Mesenchymal stem cell (in vitro differentiated cells and primary cell): ENCODE results near the gene PHF23.

Experiments
- DNase-seq: peaks from one replicate; pipeline ENCODE4 v3.0.0-alpha.2; 2013
- H2AFZ ChIP-seq: one replicate; pipeline ENCODE4 v1.6.1; 2013; ENCODE audit warnings: low read depth, mild to moderate bottlenecking, control low read depth, inconsistent platforms, low read length, moderate library complexity
- H2AK5ac ChIP-seq: 2 replicates; pipeline ENCODE4 v1.6.1; 2013; ENCODE audit warnings: low read length, moderate library complexity, mild to moderate bottlenecking, inconsistent platforms; ENCODE audit not compliant: severe bottlenecking
- H2BK120ac ChIP-seq: one replicate; pipeline ENCODE4 v1.6.1; 2013; ENCODE audit warnings: low read depth, mild to moderate bottlenecking, inconsistent platforms, low read length, moderate library complexity
- H2BK12ac ChIP-seq, 2 experiments: one replicate each; pipeline ENCODE4 v1.6.1; 2013; ENCODE audit warnings: inconsistent platforms in 2 of 2, low read length in 2 of 2, mild to moderate bottlenecking in 2 of 2, moderate library complexity in 2 of 2, control low read depth in 1 of 2
- H2BK15ac ChIP-seq: one replicate; pipeline ENCODE4 v1.6.1; 2013; ENCODE audit warnings: mild to moderate bottlenecking, low read depth, inconsistent platforms; ENCODE audit not compliant: poor library complexity, severe bottlenecking
- H2BK5ac ChIP-seq: 2 replicates; pipeline ENCODE4 v1.6.1; 2013; ENCODE audit warnings: low read depth, mild to moderate bottlenecking, low read length, control low read depth, inconsistent platforms; ENCODE audit not compliant: poor library complexity, severe bottlenecking
- H3K14ac ChIP-seq, 2 experiments: one replicate each; pipeline ENCODE4 v1.6.1; 2013; ENCODE audit warnings: inconsistent platforms in 2 of 2, low read length in 2 of 2, control low read depth in 1 of 2, mild to moderate bottlenecking in 1 of 2, moderate library complexity in 1 of 2
- H3K18ac ChIP-seq, 2 experiments: one replicate each; pipeline ENCODE4 v1.6.1; 2013; ENCODE audit warnings: inconsistent platforms in 2 of 2, low read length in 2 of 2, control low read depth in 1 of 2, low read depth in 1 of 2, mild to moderate bottlenecking in 1 of 2
- H3K23ac ChIP-seq, 2 experiments: one replicate each; pipeline ENCODE4 v1.6.1; 2013; ENCODE audit warnings: inconsistent platforms in 2 of 2, low read length in 2 of 2, mild to moderate bottlenecking in 2 of 2, moderate library complexity in 2 of 2, control low read depth in 1 of 2
- H3K27ac ChIP-seq: 2 replicates; pipeline ENCODE4 v1.5.1; 2013; ENCODE audit warnings: mild to moderate bottlenecking, moderate library complexity, low read length, control low read depth, inconsistent platforms; ENCODE audit not compliant: poor library complexity, severe bottlenecking
- H3K27me3 ChIP-seq, 2 experiments: 2 replicates each; pipeline versions ENCODE4 v1.6.1 to v1.7.0; 2013; ENCODE audit warnings: low read length in 2 of 2, mild to moderate bottlenecking in 2 of 2, moderate library complexity in 2 of 2, control low read depth in 1 of 2, inconsistent platforms in 1 of 2; ENCODE audit not compliant: control insufficient read depth in 1 of 2, insufficient read depth in 1 of 2
- H3K36me3 ChIP-seq, 2 experiments: 2 replicates each; pipeline versions ENCODE4 v1.6.1 to v1.7.0; 2013; ENCODE audit warnings: low read length in 2 of 2, control low read depth in 1 of 2, inconsistent platforms in 1 of 2, low read depth in 1 of 2, mild to moderate bottlenecking in 1 of 2; ENCODE audit not compliant: insufficient read depth in 2 of 2, control insufficient read depth in 1 of 2
- H3K4ac ChIP-seq, 2 experiments: one replicate each; pipeline ENCODE4 v1.6.1; 2013; ENCODE audit warnings: inconsistent platforms in 2 of 2, low read length in 2 of 2, mild to moderate bottlenecking in 2 of 2, moderate library complexity in 2 of 2, control low read depth in 1 of 2, low read depth in 1 of 2
- H3K4me1 ChIP-seq: 2 replicates; pipeline ENCODE4 v1.6.1; 2013; ENCODE audit warnings: low read depth, low read length, control low read depth; ENCODE audit not compliant: control insufficient read depth, insufficient read depth
- H3K4me2 ChIP-seq: 2 replicates; pipeline ENCODE4 v1.6.1; 2013; ENCODE audit warnings: low read length, mild to moderate bottlenecking, inconsistent platforms; ENCODE audit not compliant: poor library complexity, severe bottlenecking
- H3K4me3 ChIP-seq, 2 experiments: 2 replicates each; pipeline versions ENCODE4 v1.5.1 to v1.7.0; 2013; ENCODE audit warnings: low read length in 2 of 2, mild to moderate bottlenecking in 2 of 2, control low read depth in 1 of 2, low read depth in 1 of 2; ENCODE audit not compliant: insufficient read depth in 1 of 2
- H3K79me1 ChIP-seq: replicated peaks from 2 replicates; pipeline ENCODE4 v1.6.1; 2013; ENCODE audit warnings: mild to moderate bottlenecking, control low read depth, low read length, inconsistent platforms; ENCODE audit not compliant: poor library complexity, severe bottlenecking
- H3K9ac ChIP-seq: 2 replicates; pipeline ENCODE4 v1.7.0; 2013; ENCODE audit warnings: mild to moderate bottlenecking, low read length, moderate library complexity
- H3K9me3 ChIP-seq: 2 replicates; pipeline ENCODE4 v1.7.0; 2013; ENCODE audit warnings: mild to moderate bottlenecking, low read length; ENCODE audit not compliant: control insufficient read depth
- H4K8ac ChIP-seq: one replicate; pipeline ENCODE4 v1.6.1; 2013; ENCODE audit warnings: inconsistent platforms, mild to moderate bottlenecking, low read length, moderate library complexity
- H4K91ac ChIP-seq: one replicate; pipeline ENCODE4 v1.6.1; 2013; ENCODE audit warnings: mild to moderate bottlenecking, low read length, inconsistent platforms
- WGBS: methylation state at CpG from one replicate; pipeline ENCODE4 v1.1.7; 2013; ENCODE audit warnings: mixed read lengths; 5-methylcytosine and 5-hydroxymethylcytosine counted together

Gene PHF23

DNA sequence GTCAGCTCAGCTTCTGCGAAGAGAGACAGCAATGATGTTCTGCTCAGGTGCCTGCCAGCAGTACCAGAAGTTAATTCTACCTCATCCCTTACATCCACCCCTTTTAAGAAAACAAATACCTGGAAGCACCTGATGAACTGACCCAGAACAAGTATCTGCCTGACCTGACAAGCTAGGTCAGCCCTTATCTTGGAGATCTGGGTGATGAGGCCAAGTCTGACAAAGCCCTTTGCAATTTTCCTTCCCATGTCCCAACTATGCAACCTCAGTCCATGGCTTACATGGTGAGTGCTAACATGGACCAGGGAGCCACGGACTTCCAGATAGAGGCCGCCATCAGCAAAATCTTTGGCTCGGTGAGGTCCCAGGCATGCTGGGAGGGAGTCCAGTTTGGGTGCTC is 15.9 kb downstream of the PHF23 start:
- no peak overlapping the region for H4K91ac ChIP-seq

DNA sequence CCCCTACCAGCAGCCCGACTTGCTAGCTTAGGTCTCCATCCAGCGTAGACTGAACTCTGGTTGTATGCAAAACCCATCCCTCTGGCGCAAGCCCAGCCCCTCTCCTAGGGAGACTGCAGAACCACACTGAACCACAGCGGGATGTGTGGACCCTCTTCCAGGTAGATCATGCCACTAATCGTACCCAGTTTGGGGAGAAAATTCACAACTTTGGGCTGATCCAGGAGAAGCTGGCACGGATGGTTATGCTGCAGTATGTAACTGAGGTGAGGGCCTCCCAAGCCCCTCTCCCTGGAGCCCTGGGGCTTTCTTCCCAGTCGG is 16.3 kb downstream of the PHF23 start:
- Histone ChIP-seq H4K8ac (no peak overlapping the region), H3K36me3 (peaks cover 67 to 68% of the 10 kb centered on the region in 2 experiments)
- DNase-seq = no peak

More for the DNA sequence above, 15.9 kb downstream of the PHF23 start:
- Histone ChIP-seq H3K4me3 (no peak overlapping the region), H3K18ac (no peak overlapping the region), H3K14ac (no peak overlapping the region), H2BK120ac (no peak overlapping the region), H3K4ac (no peak overlapping the region), H3K27me3 (no peaks in the 10 kb centered on the region), H2BK12ac (no peak overlapping the region), H3K4me2 (no peak overlapping the region), H3K9ac (no peak overlapping the region), H4K8ac (no peak overlapping the region), H3K27ac (peak overlapping the region; percentile 1), H3K36me3 (peaks cover 70 to 72% of the 10 kb centered on the region in 2 experiments), H2AK5ac (no peak overlapping the region), H2BK15ac (no peak overlapping the region), H3K9me3 (no peaks in the 10 kb centered on the region), H3K4me1 (peaks cover 62% of the 10 kb centered on the region), H2BK5ac (no peak overlapping the region), H2AFZ (no peak overlapping the region), H3K23ac (no peak overlapping the region), H3K79me1 (peaks cover 33% of the 10 kb centered on the region)
- 92% methylated on average over 4 of the region's 4 CpGs for WGBS
- DNase-seq = no peak

DNA sequence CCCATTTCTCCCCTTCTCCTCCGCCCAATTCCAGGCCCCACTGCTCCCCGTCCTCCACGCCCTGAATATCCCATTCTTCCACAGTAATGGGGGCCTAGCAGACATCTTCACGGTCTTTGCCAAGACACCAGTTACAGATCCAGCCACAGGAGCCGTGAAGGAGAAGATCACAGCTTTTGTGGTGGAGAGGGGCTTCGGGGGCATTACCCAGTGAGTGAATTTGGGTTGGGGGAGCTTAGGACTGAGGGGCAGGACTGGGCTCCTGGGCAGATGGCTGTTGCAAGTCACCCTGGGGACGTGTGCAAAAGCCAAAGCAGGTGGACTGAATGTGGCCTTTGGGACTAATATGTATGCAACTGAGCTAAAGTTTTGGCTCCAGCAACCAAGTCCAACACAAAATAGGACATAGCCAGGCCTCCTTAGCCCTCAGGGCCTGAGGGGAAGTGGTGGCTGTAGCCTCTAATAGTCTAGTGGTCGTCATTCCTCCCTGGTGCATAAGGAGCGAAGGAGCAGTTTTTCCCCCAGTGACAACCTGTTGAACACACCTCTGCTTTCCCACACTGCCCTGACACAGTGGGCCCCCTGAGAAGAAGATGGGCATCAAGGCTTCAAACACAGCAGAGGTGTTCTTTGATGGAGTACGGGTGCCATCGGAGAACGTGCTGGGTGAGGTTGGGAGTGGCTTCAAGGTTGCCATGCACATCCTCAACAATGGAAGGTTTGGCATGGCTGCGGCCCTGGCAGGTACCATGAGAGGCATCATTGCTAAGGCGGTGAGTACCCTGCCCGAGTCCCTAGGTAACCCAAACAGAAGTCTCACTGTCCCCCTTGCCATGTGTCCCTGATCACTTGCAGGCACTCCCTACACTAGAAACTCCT is 16.9 kb downstream of the PHF23 start:
- no peak overlapping the region for H4K91ac ChIP-seq
- WGBS = 98% methylated on average over 15 of the region's 15 CpGs
- no peak overlapping the region for H2AFZ ChIP-seq
- H3K4me2 ChIP-seq = no peak overlapping the region
- DNase-seq = no peak
- no peak overlapping the region for H3K23ac ChIP-seq
- no peak overlapping the region for H3K18ac ChIP-seq
- peaks cover 32% of the 10 kb centered on the region for H3K79me1 ChIP-seq
- no peak overlapping the region for H3K4ac ChIP-seq
- H2BK12ac ChIP-seq = no peak overlapping the region
- H3K36me3 ChIP-seq = peaks cover 61 to 62% of the 10 kb centered on the region in 2 experiments
- H3K4me3 ChIP-seq = no peak overlapping the region
- H2BK120ac ChIP-seq = no peak overlapping the region
- peaks cover 66% of the 10 kb centered on the region for H3K4me1 ChIP-seq
- H3K9ac ChIP-seq = peak overlapping the region; percentile 96
- no peak overlapping the region for H4K8ac ChIP-seq
- H3K14ac ChIP-seq = no peak overlapping the region
- H2BK5ac ChIP-seq = no peak overlapping the region
- no peak overlapping the region for H2BK15ac ChIP-seq
- no peaks in the 10 kb centered on the region for H3K27me3 ChIP-seq
- no peak overlapping the region for H3K27ac ChIP-seq
- H2AK5ac ChIP-seq = no peak overlapping the region
- H3K9me3 ChIP-seq = no peaks in the 10 kb centered on the region

More for the DNA sequence above, 16.3 kb downstream of the PHF23 start:
- Histone ChIP-seq H2AFZ (no peak overlapping the region), H2AK5ac (no peak overlapping the region), H3K23ac (no peak overlapping the region), H2BK15ac (no peak overlapping the region), H3K27ac (no peak overlapping the region), H3K4me3 (no peak overlapping the region), H3K27me3 (no peaks in the 10 kb centered on the region), H2BK12ac (no peak overlapping the region), H3K4ac (no peak overlapping the region), H3K14ac (no peak overlapping the region), H3K9ac (no peak overlapping the region), H3K4me2 (no peak overlapping the region), H3K79me1 (peaks cover 37% of the 10 kb centered on the region), H3K9me3 (no peaks in the 10 kb centered on the region), H4K91ac (no peak overlapping the region), H2BK120ac (no peak overlapping the region), H3K18ac (no peak overlapping the region), H3K4me1 (peaks cover 65% of the 10 kb centered on the region), H2BK5ac (no peak overlapping the region)
- 90% methylated on average over 7 of the region's 7 CpGs for WGBS

DNA sequence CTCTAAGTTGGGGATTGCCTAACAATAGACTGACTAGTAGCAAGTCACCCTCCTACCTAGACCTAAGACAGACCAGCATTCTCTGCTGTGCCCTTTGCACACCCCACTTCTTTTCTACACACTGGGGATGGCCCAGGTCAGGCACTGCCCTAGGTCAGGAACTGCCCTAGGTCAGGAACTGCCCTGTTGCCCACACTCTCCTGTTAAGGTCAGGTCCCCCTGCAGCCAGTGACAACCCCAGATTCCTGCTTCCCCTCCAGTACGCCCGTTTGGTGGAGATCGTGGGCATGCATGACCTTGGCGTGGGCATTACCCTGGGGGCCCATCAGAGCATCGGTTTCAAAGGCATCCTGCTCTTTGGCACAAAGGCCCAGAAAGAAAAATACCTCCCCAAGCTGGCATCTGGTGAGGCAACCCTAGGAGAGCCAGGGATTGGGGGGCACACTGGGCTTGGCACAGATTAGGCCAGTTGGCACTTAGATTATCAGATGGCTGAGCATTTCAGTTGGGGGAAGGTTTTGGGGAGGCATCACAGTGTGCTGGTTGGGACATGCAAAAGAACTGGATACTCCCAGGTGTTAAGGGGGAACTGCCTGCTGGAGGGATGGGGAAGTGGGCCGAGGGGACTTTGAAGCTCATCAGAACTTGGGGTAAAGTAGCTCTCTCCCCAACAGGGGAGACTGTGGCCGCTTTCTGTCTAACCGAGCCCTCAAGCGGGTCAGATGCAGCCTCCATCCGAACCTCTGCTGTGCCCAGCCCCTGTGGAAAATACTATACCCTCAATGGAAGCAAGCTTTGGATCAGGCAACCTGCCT is 17.8 kb downstream of the PHF23 start:
- H3K27ac ChIP-seq = no peak overlapping the region
- H2BK12ac ChIP-seq = no peak overlapping the region
- H2BK15ac ChIP-seq = peak overlapping the region; percentile 21
- H4K8ac ChIP-seq = peak overlapping the region; percentile 27
- DNase-seq = no peak
- no peak overlapping the region for H3K4ac ChIP-seq
- H3K9ac ChIP-seq = peak overlapping the region; percentile 96
- peaks cover 53% of the 10 kb centered on the region in 2 experiments for H3K36me3 ChIP-seq
- H2AK5ac ChIP-seq = peak overlapping the region; percentile 41
- H4K91ac ChIP-seq = peak overlapping the region; percentile 25
- peak overlapping the region in 1 of 2 experiments; percentile 13 for H3K18ac ChIP-seq
- H2BK5ac ChIP-seq = no peak overlapping the region
- WGBS = 95% methylated on average over 10 of the region's 10 CpGs
- no peaks in the 10 kb centered on the region for H3K9me3 ChIP-seq
- H3K27me3 ChIP-seq = no peaks in the 10 kb centered on the region
- H3K4me2 ChIP-seq = peak overlapping the region; percentile 85
- no peak overlapping the region for H3K14ac ChIP-seq
- peaks cover 24% of the 10 kb centered on the region for H3K79me1 ChIP-seq
- H3K4me3 ChIP-seq = peak overlapping the region in 1 of 2 experiments; percentile 88
- no peak overlapping the region for H2BK120ac ChIP-seq
- no peak overlapping the region for H3K23ac ChIP-seq
- no peak overlapping the region for H2AFZ ChIP-seq
- H3K4me1 ChIP-seq = peaks cover 68% of the 10 kb centered on the region
